Measurements from ENCODE around the gene FBXO21.

The FBXO21 gene

GRCh38 chr12:117148642-117149041, 41.6 kb downstream of the FBXO21 start:
- H2AFZ ChIP-seq (ENCODE audit: low read depth, low read length, severe bottlenecking): no peak overlapping the region
- no peak overlapping the region for H3K9ac ChIP-seq (ENCODE audit: low read length)
- no peaks in the 10 kb centered on the region for H3K9me3 ChIP-seq (ENCODE audit: insufficient read depth, low read length)
- H4K20me1 ChIP-seq (ENCODE audit: low read depth, low read length): no peaks in the 10 kb centered on the region
- H3K9me2 ChIP-seq (replicated peaks; ENCODE audit: insufficient read depth, low read length): no peaks in the 10 kb centered on the region
- no peak overlapping the region for H3K27ac ChIP-seq (ENCODE audit: low read depth, low read length)
- H3K4me3 ChIP-seq (ENCODE audit: insufficient read depth, low read length, poor library complexity, severe bottlenecking): no peak overlapping the region
- 0 out of 2 replicates have a peak, but pooled peaks cover 3% of the 10 kb centered on the region for H3F3A ChIP-seq (ENCODE audit: insufficient read depth)
- H3K36me3 ChIP-seq (ENCODE audit: low read length): peaks cover 12% of the 10 kb centered on the region
- no peaks in the 10 kb centered on the region for H3K27me3 ChIP-seq (ENCODE audit: low read length)
- TF ChIP-seq EZH2phosphoT487 (conservative IDR thresholded peaks at IDR 0.05; ENCODE audit: low read length) (no peak), CTCF (IDR thresholded peaks at IDR 0.05; ENCODE audit: insufficient read depth, low read length, poor library complexity, severe bottlenecking) (no peak)
- no peaks in the 10 kb centered on the region for H3K79me2 ChIP-seq (ENCODE audit: insufficient read depth, low read length)
- no peak overlapping the region for H3K4me2 ChIP-seq (ENCODE audit: low read depth, low read length, poor library complexity, severe bottlenecking)

DNA sequence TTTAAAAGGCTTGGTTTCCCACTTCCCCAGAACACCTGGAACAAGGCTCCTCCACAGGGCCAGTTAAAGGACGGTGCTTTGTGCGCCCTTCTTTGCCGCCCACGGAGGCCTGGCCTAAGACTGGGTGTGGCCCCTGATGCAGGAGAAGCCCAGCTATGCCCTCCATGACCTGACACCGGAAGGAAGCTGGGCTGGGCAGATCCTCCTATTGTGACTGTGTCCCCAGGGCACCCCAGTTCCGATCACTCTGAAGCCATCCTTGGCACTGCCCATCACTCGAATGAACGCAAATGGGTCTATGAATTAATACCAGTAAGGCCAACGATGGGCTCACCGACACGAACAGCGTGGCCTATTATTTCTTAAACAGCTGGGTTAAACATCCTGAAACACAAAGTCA, 42.6 kb downstream of the FBXO21 start:
- no peaks in the 10 kb centered on the region for H3K79me2 ChIP-seq (ENCODE audit: insufficient read depth, low read length)
- H3K9me2 ChIP-seq (replicated peaks; ENCODE audit: insufficient read depth, low read length): no peaks in the 10 kb centered on the region
- no peaks in the 10 kb centered on the region for H3K27me3 ChIP-seq (ENCODE audit: low read length)
- peaks cover 5% of the 10 kb centered on the region; the same call in 1 of the 2 replicates for H3F3A ChIP-seq (ENCODE audit: insufficient read depth)
- no peak overlapping the region for H3K9ac ChIP-seq (ENCODE audit: low read length)
- H3K4me2 ChIP-seq (ENCODE audit: low read depth, low read length, poor library complexity, severe bottlenecking): no peak overlapping the region
- H4K20me1 ChIP-seq (ENCODE audit: low read depth, low read length): no peaks in the 10 kb centered on the region
- no peak for TF ChIP-seq CTCF (IDR thresholded peaks at IDR 0.05; ENCODE audit: insufficient read depth, low read length, poor library complexity, severe bottlenecking)
- no peak for TF ChIP-seq EZH2phosphoT487 (conservative IDR thresholded peaks at IDR 0.05; ENCODE audit: low read length)
- no peak overlapping the region for H3K4me3 ChIP-seq (ENCODE audit: insufficient read depth, low read length, poor library complexity, severe bottlenecking)
- H3K36me3 ChIP-seq (ENCODE audit: low read length): peaks cover 12% of the 10 kb centered on the region
- no peak overlapping the region for H2AFZ ChIP-seq (ENCODE audit: low read depth, low read length, severe bottlenecking)
- H3K27ac ChIP-seq (ENCODE audit: low read depth, low read length): no peak overlapping the region
- H3K9me3 ChIP-seq (ENCODE audit: insufficient read depth, low read length): no peaks in the 10 kb centered on the region

GRCh38 chr12:117145597-117146154, 44.6 kb downstream of the FBXO21 start:
- H3K4me2 ChIP-seq (ENCODE audit: low read depth, low read length, poor library complexity, severe bottlenecking): no peak overlapping the region
- H3K27ac ChIP-seq (ENCODE audit: low read depth, low read length): no peak overlapping the region
- H3K9me2 ChIP-seq (replicated peaks; ENCODE audit: insufficient read depth, low read length): no peaks in the 10 kb centered on the region
- H3K79me2 ChIP-seq (ENCODE audit: insufficient read depth, low read length): no peaks in the 10 kb centered on the region
- no peak overlapping the region for H3K9ac ChIP-seq (ENCODE audit: low read length)
- no peaks in the 10 kb centered on the region for H4K20me1 ChIP-seq (ENCODE audit: low read depth, low read length)
- H3K9me3 ChIP-seq (ENCODE audit: insufficient read depth, low read length): no peaks in the 10 kb centered on the region
- no peaks in the 10 kb centered on the region for H3K27me3 ChIP-seq (ENCODE audit: low read length)
- peaks cover 15% of the 10 kb centered on the region for H3F3A ChIP-seq (ENCODE audit: insufficient read depth)
- TF ChIP-seq EZH2phosphoT487 (conservative IDR thresholded peaks at IDR 0.05; ENCODE audit: low read length) (no peak), CTCF (IDR thresholded peaks at IDR 0.05; ENCODE audit: insufficient read depth, low read length, poor library complexity, severe bottlenecking) (no peak)
- no peak overlapping the region for H3K4me3 ChIP-seq (ENCODE audit: insufficient read depth, low read length, poor library complexity, severe bottlenecking)
- H2AFZ ChIP-seq (ENCODE audit: low read depth, low read length, severe bottlenecking): no peak overlapping the region
- H3K36me3 ChIP-seq (ENCODE audit: low read length): peaks cover 12% of the 10 kb centered on the region
